ENCODE measurements around the gene FAM3B. TPM values are rescaled to one million over a fixed set of nuclear protein-coding genes. Genes with fewer than 3 reads are reported as not detected.

The FAM3B gene
- total RNA-seq, 1 experiment from 2014 or later: 0.52 TPM

GRCh38 chr21:41367945-41368734 lies 51.5 kb downstream of the FAM3B start:
- DNase-seq (ENCODE audit: low read depth): no peak

- DNase-seq (ENCODE audit: low read depth): no peak
These were observed 52.1 kb downstream of the FAM3B start for GRCh38 chr21:41368735-41369104.

DNA sequence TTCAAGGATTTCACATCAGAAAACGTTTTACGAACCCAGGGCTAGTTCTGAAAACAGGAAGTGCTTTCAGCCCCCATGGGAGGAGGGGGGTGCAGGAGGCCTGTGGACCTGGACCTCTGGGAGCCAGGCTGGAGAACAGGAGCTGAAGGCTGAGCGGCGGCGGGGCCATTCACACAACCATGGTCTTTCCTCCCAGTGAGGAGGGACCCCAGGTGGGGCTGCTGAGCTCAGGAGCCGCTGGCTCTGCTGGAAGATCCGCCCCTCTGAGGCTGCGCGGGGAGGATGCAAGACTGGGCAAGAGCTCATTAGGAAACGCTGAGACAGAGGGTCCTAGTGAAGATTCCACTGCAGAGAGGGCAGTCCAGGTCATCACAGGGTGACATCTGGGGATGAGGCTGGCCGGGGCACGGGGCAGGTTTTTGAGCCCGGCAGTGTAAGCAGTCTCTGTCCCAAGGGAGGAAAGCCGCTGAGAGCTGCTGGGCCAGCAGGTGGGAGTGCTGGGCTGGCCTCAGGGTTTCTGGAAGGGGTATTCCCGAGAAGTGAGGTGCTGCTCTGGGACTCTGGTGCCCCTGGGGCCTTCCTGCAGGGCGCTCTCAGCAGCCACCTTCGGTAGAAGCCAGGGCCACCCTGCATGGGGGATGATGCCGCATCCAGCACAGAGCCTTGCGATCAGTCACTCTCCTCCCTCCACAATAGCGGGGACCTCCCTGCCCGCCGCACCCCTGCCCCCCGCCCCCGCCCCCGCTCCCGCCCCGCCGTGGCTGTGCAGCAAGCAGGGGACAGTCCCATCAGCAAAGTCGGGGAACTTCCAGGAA lies 52.7 kb downstream of the FAM3B start:
- DNase-seq (ENCODE audit: low read depth): no peak

DNA sequence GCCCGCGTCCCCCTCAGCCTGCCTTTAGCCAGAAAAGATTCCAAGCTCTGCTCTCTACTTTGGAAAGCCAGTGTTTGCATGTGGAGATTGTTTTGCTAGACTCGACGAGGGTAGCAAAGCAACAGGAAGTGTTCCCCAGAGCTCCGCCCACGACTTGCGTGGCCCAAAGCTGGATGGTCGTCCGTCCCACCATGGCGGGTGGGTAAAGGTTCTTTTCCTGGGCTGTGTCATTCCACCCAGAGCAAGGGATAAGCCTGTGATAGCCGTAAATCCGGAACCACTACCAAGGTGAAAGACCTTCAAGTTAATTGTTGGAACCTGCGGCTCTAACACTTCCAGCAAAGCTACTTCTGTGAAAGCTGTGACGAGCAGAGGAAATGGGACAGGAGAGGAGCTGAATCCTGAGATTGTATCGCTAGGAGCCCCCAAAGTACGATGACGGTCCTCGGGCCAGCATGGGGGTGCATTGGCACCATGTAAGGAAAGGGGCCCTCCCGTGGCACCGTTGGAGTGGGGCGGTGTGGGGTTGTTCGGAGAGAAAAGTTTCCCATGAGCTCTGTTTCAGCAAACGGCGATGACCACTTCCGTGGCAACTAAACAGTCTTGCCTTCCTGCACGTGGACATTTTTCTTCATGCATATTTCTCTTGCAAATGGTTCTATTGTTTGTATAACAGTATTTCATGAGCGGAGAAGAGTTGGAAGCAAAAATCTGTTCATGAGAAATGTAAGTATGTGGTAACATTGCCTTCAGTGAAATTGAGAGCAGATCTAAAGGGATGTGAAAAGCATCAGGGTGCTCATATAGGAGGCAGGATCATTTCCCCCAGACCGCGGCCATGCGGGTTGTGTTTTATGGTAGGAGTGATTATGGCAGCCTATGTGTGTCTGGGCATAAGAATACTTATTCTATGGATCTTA lies 53.6 kb downstream of the FAM3B start:
- no peak for DNase-seq (ENCODE audit: low read depth)

- DNase-seq (ENCODE audit: low read depth): peak; percentile 93
These were observed 54.5 kb downstream of the FAM3B start for GRCh38 chr21:41370840-41371684.

- no peak for DNase-seq (ENCODE audit: low read depth)
These were observed 55.1 kb downstream of the FAM3B start for GRCh38 chr21:41371685-41372030.

DNA sequence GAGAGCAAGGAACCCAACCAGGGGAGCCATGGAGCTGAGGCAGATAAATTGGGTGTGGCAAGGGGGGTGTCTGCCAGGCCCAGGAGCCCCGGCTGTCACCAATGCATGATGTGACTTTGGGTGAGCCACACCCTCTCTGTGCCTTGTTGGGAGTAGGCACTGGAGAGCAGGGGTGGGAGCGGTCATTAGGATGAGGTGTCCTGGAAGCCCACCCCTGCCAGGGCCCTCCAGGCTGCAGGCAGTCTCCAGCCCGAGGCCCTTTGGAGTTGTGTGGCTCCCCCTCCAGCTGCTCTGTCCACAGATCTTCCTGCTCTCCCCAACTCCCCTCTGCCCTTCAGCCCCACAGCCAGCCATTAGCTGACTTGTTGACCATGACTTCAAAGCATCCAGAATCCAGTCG lies 56.7 kb downstream of the FAM3B start:
- DNase-seq (ENCODE audit: low read depth): no peak

DNA sequence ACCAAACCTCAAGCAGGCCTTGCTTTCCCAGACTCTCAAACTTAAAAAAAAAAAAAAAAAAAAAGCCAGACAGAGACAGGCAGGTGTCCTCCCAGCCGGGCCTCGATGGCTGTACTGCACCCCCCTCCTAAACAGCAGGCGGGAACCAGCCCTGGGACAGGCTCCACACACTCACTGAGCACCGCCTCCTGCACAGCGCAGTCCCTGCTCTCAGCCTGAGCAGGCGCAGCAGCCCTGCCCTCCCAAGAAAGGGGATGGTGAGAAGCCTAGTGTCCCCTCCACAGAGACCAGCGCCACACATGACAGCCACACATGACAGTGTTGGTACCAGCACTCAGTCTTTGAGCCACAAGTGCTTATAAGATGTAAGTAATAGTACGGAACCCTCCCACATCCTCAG lies 57.2 kb downstream of the FAM3B start:
- no peak for DNase-seq (ENCODE audit: low read depth)

GRCh38 chr21:41374177-41374712 lies 57.6 kb downstream of the FAM3B start:
- DNase-seq (ENCODE audit: low read depth): no peak

- DNase-seq (ENCODE audit: low read depth): peak; percentile 61
These were observed 58.4 kb downstream of the FAM3B start for GRCh38 chr21:41374867-41375533.

GRCh38 chr21:41375875-41376274 lies 59.3 kb downstream of the FAM3B start:
- no peak for DNase-seq (ENCODE audit: low read depth)

DNA sequence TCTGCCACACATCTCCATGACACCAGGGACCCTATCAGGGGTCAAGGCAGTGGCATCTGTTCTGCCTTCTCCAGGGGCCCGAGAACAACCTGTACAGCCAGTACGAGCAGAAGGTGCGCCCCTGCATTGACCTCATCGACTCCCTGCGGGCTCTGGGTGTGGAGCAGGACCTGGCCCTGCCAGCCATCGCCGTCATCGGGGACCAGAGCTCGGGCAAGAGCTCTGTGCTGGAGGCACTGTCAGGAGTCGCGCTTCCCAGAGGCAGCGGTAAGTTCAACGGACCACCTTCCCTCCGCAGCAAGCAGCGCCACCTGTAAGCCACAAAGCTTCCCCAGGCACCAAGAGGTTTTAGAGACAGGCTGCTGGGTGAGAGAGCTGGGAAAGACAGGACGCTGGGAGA lies 61.1 kb downstream of the FAM3B start:
- DNase-seq (ENCODE audit: low read depth): no peak

DNA sequence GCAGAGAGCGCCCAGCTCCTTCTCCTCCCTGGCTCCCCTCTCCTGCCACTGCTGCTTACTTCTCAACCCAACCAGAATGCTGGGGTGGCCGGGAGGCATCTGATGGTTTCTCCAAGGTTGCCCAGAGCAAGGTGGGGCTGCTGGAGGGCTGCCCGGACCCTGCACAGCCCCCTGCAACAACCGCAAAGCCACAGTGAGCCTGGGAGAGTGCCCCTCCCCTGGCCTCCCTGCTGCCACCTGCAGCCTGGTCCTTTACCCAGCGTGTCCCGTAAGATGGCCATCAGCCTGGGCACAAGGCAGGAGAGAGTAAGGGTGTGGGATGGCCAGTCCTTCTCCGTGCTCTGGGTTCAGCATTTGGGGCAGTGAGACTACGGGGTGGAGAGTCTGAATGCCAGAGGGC lies 62.2 kb downstream of the FAM3B start:
- no peak for DNase-seq (ENCODE audit: low read depth)

DNA sequence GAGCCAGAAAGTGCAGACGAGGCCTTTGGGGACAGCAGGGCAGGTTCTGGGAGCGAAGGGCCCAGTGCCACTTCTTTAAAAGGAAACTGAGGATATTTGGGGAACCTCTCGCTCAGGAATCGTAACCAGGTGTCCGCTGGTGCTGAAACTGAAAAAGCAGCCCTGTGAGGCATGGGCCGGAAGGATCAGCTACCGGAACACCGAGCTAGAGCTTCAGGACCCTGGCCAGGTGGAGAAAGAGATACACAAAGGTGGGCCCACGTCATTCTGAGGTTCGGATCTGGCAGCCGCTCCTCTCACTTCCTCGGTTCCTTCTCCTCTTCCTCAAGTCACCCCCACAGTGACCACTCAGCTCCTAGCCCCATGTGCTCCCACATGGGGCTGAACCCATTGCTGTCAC lies 63.3 kb downstream of the FAM3B start:
- DNase-seq (ENCODE audit: low read depth): no peak

GRCh38 chr21:41381731-41382130 lies 65.1 kb downstream of the FAM3B start:
- peak; percentile 70 for DNase-seq (ENCODE audit: low read depth)

DNA sequence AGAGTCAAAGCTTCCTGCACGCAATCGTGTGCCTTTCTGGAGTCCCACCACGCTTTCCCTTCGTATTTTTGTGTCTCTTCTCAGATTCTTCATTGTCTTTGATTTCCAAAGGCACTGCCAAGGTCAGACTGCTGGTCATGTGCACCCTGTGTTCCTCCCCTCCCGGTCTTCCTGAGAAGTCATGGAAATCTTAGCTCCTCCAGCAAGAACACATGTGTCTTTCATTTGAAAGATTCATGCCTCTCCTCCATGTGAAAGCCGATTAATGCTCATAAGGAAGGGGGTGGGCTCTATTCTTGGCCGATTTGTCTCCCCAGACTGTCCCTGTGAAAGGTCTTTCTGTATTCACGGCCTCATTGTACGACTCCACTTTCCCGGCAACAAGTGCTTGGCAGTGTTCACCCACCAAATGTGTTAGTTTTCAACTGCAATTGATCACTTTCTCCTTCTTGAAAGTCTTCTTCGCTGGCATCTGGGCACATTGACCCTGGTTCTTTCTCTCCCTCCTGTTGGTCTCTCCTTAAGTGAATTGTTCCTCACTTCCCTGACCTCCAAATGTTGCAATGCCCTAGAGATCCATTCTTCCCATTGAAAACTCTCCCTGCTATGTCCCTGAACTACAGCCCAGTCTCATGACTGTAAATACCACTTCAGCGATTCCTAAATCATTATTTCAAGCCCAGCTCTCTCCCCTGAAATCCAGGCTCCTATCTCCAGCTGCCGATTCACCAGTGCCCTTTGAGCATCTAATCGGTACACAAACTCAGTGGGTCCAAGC lies 70.6 kb downstream of the FAM3B start:
- no peak for DNase-seq (ENCODE audit: low read depth)

DNA sequence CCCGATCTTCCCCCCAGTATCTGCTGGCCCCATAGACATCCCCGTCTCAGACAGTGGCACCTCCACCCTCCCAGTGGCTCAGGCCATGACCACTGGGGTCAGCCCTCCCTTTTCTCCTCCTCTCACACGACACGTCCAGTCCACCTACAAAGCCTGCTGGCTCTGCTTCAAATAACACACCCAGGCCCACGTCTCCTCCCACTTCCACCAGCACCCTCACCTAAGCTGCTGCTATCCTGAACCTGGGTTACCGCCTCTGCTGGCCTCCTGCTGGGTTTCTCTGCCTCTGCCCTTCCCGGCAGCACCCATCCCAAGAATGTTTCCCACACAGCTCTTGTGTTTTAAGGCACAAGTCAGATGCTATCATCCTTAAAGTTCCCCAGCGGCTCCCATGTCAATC lies 71.2 kb downstream of the FAM3B start:
- no peak for DNase-seq (ENCODE audit: low read depth)

DNA sequence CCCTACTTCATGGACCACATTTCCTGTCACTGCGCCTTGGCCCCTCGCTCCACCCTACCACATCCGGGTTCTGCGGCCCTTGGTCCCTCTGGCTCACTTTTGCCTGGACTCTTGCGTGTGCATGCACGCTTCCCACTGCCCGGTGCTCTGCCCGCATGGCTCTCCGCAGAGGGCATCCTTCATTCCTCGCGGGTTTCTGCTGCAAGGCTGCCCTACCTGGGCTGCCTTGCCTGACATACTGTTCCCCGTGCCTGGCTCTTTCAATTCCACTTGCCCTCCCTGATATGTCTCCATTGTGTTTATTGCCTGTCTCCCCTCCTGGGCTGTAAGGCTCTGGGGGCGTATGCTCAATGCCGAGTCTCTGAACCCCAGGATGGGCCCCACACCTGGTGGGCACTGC lies 71.7 kb downstream of the FAM3B start:
- DNase-seq (ENCODE audit: low read depth): no peak

- DNase-seq (ENCODE audit: low read depth): no peak
These were observed 73.5 kb downstream of the FAM3B start for GRCh38 chr21:41390043-41390639.
